Naive thymus-derived CD4-positive, alpha-beta T cell (primary cell): ENCODE data around the gene IL19. TPM values are rescaled to one million over a fixed set of nuclear protein-coding genes. Genes with fewer than 3 reads are reported as not detected.
A peak's percentile ranks its signal among the peaks of the same experiment; 100 is the strongest.

ENCODE experiments used
- ATAC-seq: fragments of 150-1000 bp; cut with Tn5 transposase; 2 replicates; pipeline ENCODE4 v1.10.0; 2021; ENCODE audit warnings: mild to moderate bottlenecking, moderate library complexity
- CTCF ChIA-PET: fragments of 350-600 bp; sonication (Branson Sonifier 250); formaldehyde crosslinking; loops from one replicate; lab custom pipeline; 2021; ENCODE audit warnings: antibody characterized with exemption; lab: Charles Lee
- POLR2A ChIA-PET: fragments of 350-600 bp; sonication (Branson Sonifier 250); formaldehyde crosslinking; loops from one replicate; lab custom pipeline; 2021; ENCODE audit warnings: antibody characterized with exemption, inconsistent platforms; lab: Charles Lee
- DNase-seq, 9 donors: peaks; one replicate each; pipeline versions ENCODE4 v3.0.0 to v3.0.0-alpha.2; 2020 to 2022; ENCODE audit warnings: mixed read lengths in 1 of 9
- H3K27ac ChIP-seq: one replicate; pipeline ENCODE4 v1.7.0; 2013; ENCODE audit warnings: mild to moderate bottlenecking, low read depth, low read length, moderate library complexity
- H3K27me3 ChIP-seq, 2 donors: one replicate each; pipeline ENCODE4 v1.7.0; 2013; ENCODE audit warnings: low read length in 2 of 2, mild to moderate bottlenecking in 2 of 2, moderate library complexity in 2 of 2; ENCODE audit not compliant: control insufficient read depth in 2 of 2, insufficient read depth in 2 of 2
- H3K36me3 ChIP-seq, 3 experiments: 1 replicate in 2 of 3; 2 replicates in 1 of 3; pipeline ENCODE4 v1.7.0; 2013; ENCODE audit warnings: low read length in 3 of 3, mild to moderate bottlenecking in 3 of 3, moderate library complexity in 1 of 3; ENCODE audit not compliant: insufficient read depth in 3 of 3, control insufficient read depth in 2 of 3
- H3K4me1 ChIP-seq, 2 donors: one replicate each; pipeline ENCODE4 v1.7.0; 2013; ENCODE audit warnings: low read length in 2 of 2, mild to moderate bottlenecking in 2 of 2, moderate library complexity in 1 of 2; ENCODE audit not compliant: control insufficient read depth in 2 of 2, insufficient read depth in 2 of 2
- H3K4me3 ChIP-seq: 2 replicates; pipeline ENCODE4 v1.7.0; 2013; ENCODE audit warnings: mild to moderate bottlenecking, low read length
- H3K9me3 ChIP-seq, 3 experiments: 1 replicate in 2 of 3; 2 replicates in 1 of 3; pipeline ENCODE4 v1.7.0; 2013; ENCODE audit warnings: low read length in 3 of 3; ENCODE audit not compliant: control insufficient read depth in 2 of 3
- H3K27ac Mint-ChIP-seq, 9 donors: one replicate each; pipeline ENCODE4 v1.8.0; 2020 to 2022; ENCODE audit warnings: mixed read lengths in 9 of 9, mild to moderate bottlenecking in 8 of 9, moderate library complexity in 5 of 9, inconsistent platforms in 2 of 9
- H3K27me3 Mint-ChIP-seq, 5 donors: one replicate each; pipeline ENCODE4 v1.8.0; 2021 to 2022; ENCODE audit warnings: mixed read lengths in 5 of 5, mild to moderate bottlenecking in 1 of 5
- H3K36me3 Mint-ChIP-seq, 5 donors: one replicate each; pipeline ENCODE4 v1.8.0; 2020 to 2022; ENCODE audit warnings: mixed read lengths in 5 of 5, mild to moderate bottlenecking in 3 of 5, inconsistent platforms in 1 of 5
- H3K4me1 Mint-ChIP-seq, 7 donors: one replicate each; pipeline ENCODE4 v1.8.0; 2020 to 2022; ENCODE audit warnings: mixed read lengths in 7 of 7, mild to moderate bottlenecking in 3 of 7, inconsistent platforms in 1 of 7
- H3K4me3 Mint-ChIP-seq, 10 donors: one replicate each; pipeline ENCODE4 v1.8.0; 2020 to 2022; ENCODE audit warnings: mild to moderate bottlenecking in 10 of 10, mixed read lengths in 10 of 10, moderate library complexity in 6 of 10, inconsistent platforms in 2 of 10
- H3K9me3 Mint-ChIP-seq, 11 donors: one replicate each; pipeline ENCODE4 v1.8.0; 2020 to 2022; ENCODE audit warnings: mixed read lengths in 11 of 11, mild to moderate bottlenecking in 4 of 11, inconsistent platforms in 1 of 11, moderate library complexity in 1 of 11
- intact Hi-C, 2 donors: fragments of 100-400 bp; cut with micrococcal nuclease; formaldehyde crosslinking; loops; one replicate each; pipeline ENCODE4 v1.15.1; 2023
- polyA plus RNA-seq, 2 donors: library from polyadenylated mRNA; unstranded; fragments of 300-500 nt; fragmentation: Illumina TruSeq; gene quantifications; one replicate each; pipeline ENCODE4 v1.2.3, GENCODE V29; 2021
- total RNA-seq, 6 experiments: library from RNA in 5 of 6; stranded (reverse) in 5 of 6; gene quantifications; 1 replicate in 5 of 6; 2 replicates in 1 of 6; pipeline ENCODE4 v1.2.3 and lab custom pipeline; 2021 to 2026

IL19 gene
- total and polyA plus RNA-seq, 7 experiments from 2014 or later: not detected

DNA sequence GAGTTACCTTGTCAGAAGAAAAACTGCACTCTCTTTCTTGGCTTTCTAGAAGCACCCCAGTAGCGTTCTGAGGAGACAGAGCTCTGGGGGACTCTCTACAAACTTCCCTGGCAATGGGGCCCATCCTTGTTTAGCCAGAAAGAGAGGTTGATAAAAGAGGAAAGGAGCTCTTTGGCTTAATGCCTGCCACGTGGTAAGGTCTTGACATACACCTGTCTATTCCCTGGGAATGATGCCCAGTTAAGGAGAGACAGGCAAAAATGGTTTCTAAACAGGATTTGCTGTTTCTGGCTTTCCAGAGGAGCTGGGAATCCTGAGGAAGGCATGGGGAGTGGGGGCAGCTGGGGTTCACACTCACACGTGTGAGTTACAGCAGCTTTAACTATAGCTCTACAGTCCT, 64.6 kb downstream of the IL19 start:
- no peak overlapping the region for H3K4me3 Mint-ChIP-seq
- H3K36me3 Mint-ChIP-seq: no peaks in the 10 kb centered on the region
- H3K4me1 ChIP-seq: peaks cover 1 to 6% of the 10 kb centered on the region in 2 donors
- DNase-seq: no peak
- no peaks in the 10 kb centered on the region for H3K36me3 ChIP-seq
- peaks cover 11 to 31% (median 19%) of the 10 kb centered on the region in 7 donors for H3K4me1 Mint-ChIP-seq
- peaks cover 0 to 1% (median 0%) of the 10 kb centered on the region in 11 donors for H3K9me3 Mint-ChIP-seq
- H3K27me3 Mint-ChIP-seq: peaks cover 0 to 63% (median 6%) of the 10 kb centered on the region in 5 donors
- ATAC-seq: no peak
- intact Hi-C loops: no loop called here
- peak overlapping the region in 1 of 9 donors; percentile 4 for H3K27ac Mint-ChIP-seq
- H3K27me3 ChIP-seq: no peaks in the 10 kb centered on the region
- CTCF ChIA-PET: interaction anchor here (0.6 to 1.6 kb wide), 3 partner anchors 17 to 389 kb away, joined by 3 to 8 read pairs (median 4); no protein-coding TSS in a partner anchor
- no peaks in the 10 kb centered on the region for H3K9me3 ChIP-seq
- no peak overlapping the region for H3K27ac ChIP-seq
- POLR2A ChIA-PET: interaction anchor here (0.5 to 1.3 kb wide), 4 partner anchors 19 to 49 kb away, joined by 3 to 4 read pairs (median 3); no protein-coding TSS in a partner anchor
- H3K4me3 ChIP-seq: no peak overlapping the region

DNA sequence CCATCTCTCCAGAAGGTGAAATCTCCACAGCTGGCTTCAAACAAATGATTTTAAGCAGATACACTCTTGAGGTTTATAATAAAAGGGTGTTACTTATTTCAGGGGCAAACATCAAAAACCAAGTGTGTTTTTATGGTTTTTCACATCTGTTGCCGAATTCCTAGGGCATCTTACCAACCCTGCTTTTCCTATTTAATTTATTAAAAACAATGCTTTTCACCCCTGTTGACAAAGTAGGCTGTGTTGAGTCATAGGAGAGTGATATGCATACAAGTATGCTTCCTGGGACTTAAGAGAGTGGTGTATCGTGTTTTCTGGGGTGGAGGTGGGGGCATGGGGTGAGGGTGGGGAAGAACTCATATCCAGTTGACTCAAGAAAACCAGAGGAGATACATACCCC, 65.5 kb downstream of the IL19 start:
- DNase-seq: no peak
- peaks cover 9 to 29% (median 16%) of the 10 kb centered on the region in 7 donors for H3K4me1 Mint-ChIP-seq
- no peaks in the 10 kb centered on the region for H3K36me3 Mint-ChIP-seq
- H3K27ac Mint-ChIP-seq: peak overlapping the region in 1 of 9 donors; percentile 28
- ChIA-PET CTCF (interaction anchor here (1.6 kb wide), 1 partner anchor 102 kb away, joined by 8 read pairs; no protein-coding TSS in a partner anchor), POLR2A (interaction anchor here (0.9 to 1.3 kb wide), 2 partner anchors 29 kb away, joined by 3 to 4 read pairs; no protein-coding TSS in a partner anchor)
- Histone ChIP-seq H3K27ac (no peak overlapping the region), H3K27me3 (no peaks in the 10 kb centered on the region), H3K9me3 (no peaks in the 10 kb centered on the region), H3K4me1 (peaks cover 0 to 3% of the 10 kb centered on the region in 2 donors), H3K4me3 (no peak overlapping the region), H3K36me3 (no peaks in the 10 kb centered on the region)
- peaks cover 0 to 1% (median 0%) of the 10 kb centered on the region in 11 donors for H3K9me3 Mint-ChIP-seq
- H3K4me3 Mint-ChIP-seq: no peak overlapping the region
- peaks cover 0 to 66% (median 6%) of the 10 kb centered on the region in 5 donors for H3K27me3 Mint-ChIP-seq
- intact Hi-C loops: no loop called here
- no peak for ATAC-seq

DNA sequence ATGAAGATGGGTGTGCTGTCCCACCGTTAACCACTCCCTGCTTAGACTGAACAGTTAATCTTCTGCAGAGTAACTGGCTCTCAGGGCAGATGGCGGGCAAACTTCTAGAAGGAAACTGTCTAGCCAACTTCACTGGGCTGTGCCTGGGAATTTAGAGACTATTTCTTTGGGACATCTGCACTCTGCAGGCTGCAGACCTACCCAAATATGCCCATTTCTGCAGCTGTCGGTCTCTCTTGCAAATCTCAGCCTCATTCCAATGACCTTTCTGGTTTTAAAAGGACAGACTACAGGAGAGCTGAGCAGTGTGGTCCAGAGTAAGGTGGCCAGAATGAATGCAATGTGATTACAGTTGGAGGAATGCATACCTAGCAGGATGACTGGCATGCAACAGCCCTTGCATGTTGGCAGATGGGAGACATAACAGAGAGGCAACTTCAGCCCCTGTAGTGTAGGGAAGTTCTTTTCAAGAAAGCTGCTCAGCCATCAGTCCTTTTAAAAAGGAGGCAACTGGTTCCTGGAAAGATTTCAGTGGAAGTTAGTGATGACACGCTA, 68.5 kb downstream of the IL19 start:
- Mint-ChIP-seq H3K27me3 (peaks cover 0 to 59% (median 6%) of the 10 kb centered on the region in 5 donors), H3K4me3 (no peak overlapping the region), H3K27ac (no peak overlapping the region), H3K9me3 (no peaks in the 10 kb centered on the region), H3K36me3 (no peaks in the 10 kb centered on the region), H3K4me1 (peaks cover 0 to 4% (median 2%) of the 10 kb centered on the region in 7 donors)
- ChIA-PET CTCF (interaction anchor here (0.6 to 1.0 kb wide), 2 partner anchors 10 to 294 kb away, joined by 3 read pairs; no protein-coding TSS in a partner anchor), POLR2A (no interaction called here)
- Histone ChIP-seq H3K4me1 (no peaks in the 10 kb centered on the region), H3K27me3 (no peaks in the 10 kb centered on the region), H3K36me3 (no peaks in the 10 kb centered on the region), H3K27ac (no peak overlapping the region), H3K9me3 (no peaks in the 10 kb centered on the region), H3K4me3 (no peak overlapping the region)
- ATAC-seq (no peak), DNase-seq (no peak)
- intact Hi-C loops: no loop called here

DNA sequence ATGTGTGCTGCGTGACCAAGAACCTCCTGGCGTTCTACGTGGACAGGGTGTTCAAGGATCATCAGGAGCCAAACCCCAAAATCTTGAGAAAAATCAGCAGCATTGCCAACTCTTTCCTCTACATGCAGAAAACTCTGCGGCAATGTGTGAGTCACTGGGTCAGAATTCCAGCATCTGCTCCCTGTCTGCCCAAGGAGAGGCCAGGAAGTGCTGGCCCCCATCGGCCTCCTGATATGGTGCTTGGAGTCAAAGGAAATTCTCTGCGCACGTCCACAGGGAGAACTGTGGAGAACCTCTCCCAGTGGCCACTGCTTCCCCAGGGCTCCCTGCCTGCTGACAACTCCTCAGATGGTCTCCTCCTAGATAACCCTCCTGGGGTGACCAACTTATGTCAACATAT, 69.3 kb downstream of the IL19 start:
- intact Hi-C loops: no loop called here
- H3K27me3 ChIP-seq: no peaks in the 10 kb centered on the region
- Mint-ChIP-seq H3K36me3 (no peaks in the 10 kb centered on the region), H3K27ac (no peak overlapping the region), H3K4me1 (peaks cover 0 to 4% (median 2%) of the 10 kb centered on the region in 7 donors), H3K27me3 (peaks cover 0 to 51% (median 6%) of the 10 kb centered on the region in 5 donors), H3K9me3 (no peaks in the 10 kb centered on the region), H3K4me3 (no peak overlapping the region)
- H3K9me3 ChIP-seq: no peaks in the 10 kb centered on the region
- H3K27ac ChIP-seq: no peak overlapping the region
- no peaks in the 10 kb centered on the region for H3K36me3 ChIP-seq
- CTCF ChIA-PET: interaction anchor here (1.0 kb wide), 1 partner anchor 11 kb away, joined by 3 read pairs; no protein-coding TSS in a partner anchor
- no peak overlapping the region for H3K4me3 ChIP-seq
- ATAC-seq (no peak), DNase-seq (no peak)
- POLR2A ChIA-PET: no interaction called here
- H3K4me1 ChIP-seq: no peaks in the 10 kb centered on the region

- Mint-ChIP-seq H3K36me3 (no peaks in the 10 kb centered on the region), H3K27me3 (peaks cover 0 to 36% (median 6%) of the 10 kb centered on the region in 5 donors), H3K4me3 (no peak overlapping the region), H3K4me1 (peaks cover 0 to 4% (median 2%) of the 10 kb centered on the region in 7 donors), H3K27ac (peak overlapping the region in 1 of 9 donors; percentile 38), H3K9me3 (no peaks in the 10 kb centered on the region)
- Histone ChIP-seq H3K4me1 (no peaks in the 10 kb centered on the region), H3K4me3 (no peak overlapping the region), H3K36me3 (no peaks in the 10 kb centered on the region), H3K27me3 (no peaks in the 10 kb centered on the region), H3K9me3 (no peaks in the 10 kb centered on the region), H3K27ac (no peak overlapping the region)
- no peak for DNase-seq
- ATAC-seq: no peak
- POLR2A ChIA-PET: interaction anchor here (0.7 to 1.3 kb wide), 5 partner anchors 10 to 59 kb away, joined by 3 to 4 read pairs (median 3); no protein-coding TSS in a partner anchor
- CTCF ChIA-PET: no interaction called here
- intact Hi-C loops: no loop called here
Observed at GRCh38 chr1:206841609-206842323, 71.2 kb downstream of the IL19 start.

DNA sequence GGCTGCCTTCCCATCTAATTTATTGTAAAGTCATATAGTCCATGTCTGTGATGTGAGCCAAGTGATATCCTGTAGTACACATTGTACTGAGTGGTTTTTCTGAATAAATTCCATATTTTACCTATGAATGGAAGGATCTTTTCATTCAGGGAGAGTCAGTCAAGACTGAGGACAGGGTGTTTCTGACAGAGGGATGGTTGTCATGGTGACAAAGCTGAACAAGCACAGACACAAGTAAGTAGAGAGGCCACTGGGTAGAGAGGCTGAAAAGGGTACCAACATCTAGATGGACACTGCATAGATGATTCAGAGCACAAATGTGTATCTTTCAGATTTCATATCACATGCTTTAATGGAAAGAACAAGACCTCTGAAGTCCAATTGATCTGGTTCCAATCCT, 72.3 kb downstream of the IL19 start:
- Histone ChIP-seq H3K9me3 (no peaks in the 10 kb centered on the region), H3K27me3 (no peaks in the 10 kb centered on the region), H3K27ac (no peak overlapping the region), H3K4me3 (no peak overlapping the region), H3K36me3 (no peaks in the 10 kb centered on the region), H3K4me1 (no peaks in the 10 kb centered on the region)
- H3K36me3 Mint-ChIP-seq: no peaks in the 10 kb centered on the region
- intact Hi-C loops: no loop called here
- no peak overlapping the region for H3K27ac Mint-ChIP-seq
- H3K27me3 Mint-ChIP-seq: peaks cover 0 to 25% (median 0%) of the 10 kb centered on the region in 5 donors
- ChIA-PET CTCF (no interaction called here), POLR2A (interaction anchor here (1.0 kb wide), 1 partner anchor 11 kb away, joined by 3 read pairs; no protein-coding TSS in a partner anchor)
- peaks cover 0 to 4% (median 2%) of the 10 kb centered on the region in 7 donors for H3K4me1 Mint-ChIP-seq
- H3K9me3 Mint-ChIP-seq: no peaks in the 10 kb centered on the region
- DNase-seq (no peak), ATAC-seq (no peak)
- H3K4me3 Mint-ChIP-seq: no peak overlapping the region
